Progenitor cell of endocrine pancreas (in vitro differentiated cells): ENCODE measurements around the gene RPTOR. TPM values are rescaled to one million over a fixed set of nuclear protein-coding genes. Genes with fewer than 3 reads are reported as not detected.

ENCODE experiments used
- DNase-seq: peaks from one replicate; pipeline ENCODE4 v3.0.0; 2021; ENCODE audit warnings: low spot score; ENCODE audit not compliant: unreplicated experiment
- H3K27ac Mint-ChIP-seq: 2 replicates; pipeline ENCODE4 v1.8.0; 2021; ENCODE audit warnings: mild to moderate bottlenecking, moderate library complexity, mixed read lengths
- H3K27me3 Mint-ChIP-seq: 2 replicates; pipeline ENCODE4 v1.8.0; 2021; ENCODE audit warnings: mixed read lengths
- H3K36me3 Mint-ChIP-seq: 2 replicates; pipeline ENCODE4 v1.8.0; 2022; ENCODE audit warnings: mixed read lengths; ENCODE audit not compliant: insufficient read depth
- H3K4me1 Mint-ChIP-seq: 2 replicates; pipeline ENCODE4 v1.8.0; 2021; ENCODE audit warnings: low read depth, mixed read lengths
- H3K4me3 Mint-ChIP-seq: 2 replicates; pipeline ENCODE4 v1.8.0; 2021; ENCODE audit warnings: low read depth, mild to moderate bottlenecking, moderate library complexity, mixed read lengths
- H3K9me3 Mint-ChIP-seq: 2 replicates; pipeline ENCODE4 v1.8.0; 2021; ENCODE audit warnings: low read depth, mixed read lengths
- CTCF ChIP-seq: fragments of 200-600 bp; sonication (generic); IDR thresholded peaks from one replicate; pipeline ENCODE4 v1.5.0; 2021; ENCODE audit warnings: antibody characterized with exemption, mild to moderate bottlenecking; ENCODE audit not compliant: unreplicated experiment
- total RNA-seq: library from RNA; stranded (reverse); gene quantifications from 2 replicates; pipeline ENCODE4 v1.2.1, GENCODE V29; 2021

The RPTOR gene
- total RNA-seq, 1 donor from 2014 or later = 40.0 TPM

- Mint-ChIP-seq H3K9me3 (no peaks in the 10 kb centered on the region), H3K36me3 (no peaks in the 10 kb centered on the region), H3K4me1 (peaks cover 7% of the 10 kb centered on the region), H3K27ac (peak overlapping the region; percentile 65), H3K27me3 (peaks cover 16% of the 10 kb centered on the region), H3K4me3 (no peak overlapping the region)
- no peak for DNase-seq
- TF ChIP-seq CTCF = no peak
Measured at GRCh38 chr17:80539022-80539641, 5.5 kb upstream of the RPTOR start.

GRCh38 chr17:80545499-80545826 is 825 bp downstream of the RPTOR start:
- Mint-ChIP-seq H3K27me3 (peaks cover 13% of the 10 kb centered on the region), H3K9me3 (no peaks in the 10 kb centered on the region), H3K27ac (peak overlapping the region; percentile 98), H3K4me1 (peaks cover 16% of the 10 kb centered on the region), H3K36me3 (no peaks in the 10 kb centered on the region), H3K4me3 (peak overlapping the region; percentile 94)
- DNase-seq = no peak
- TF ChIP-seq CTCF = no peak

- DNase-seq = no peak
- Mint-ChIP-seq H3K27me3 (peaks cover 13% of the 10 kb centered on the region), H3K27ac (peak overlapping the region; percentile 98), H3K4me3 (peak overlapping the region; percentile 94), H3K4me1 (peaks cover 16% of the 10 kb centered on the region), H3K9me3 (no peaks in the 10 kb centered on the region), H3K36me3 (no peaks in the 10 kb centered on the region)
- no peak for TF ChIP-seq CTCF
Measured at GRCh38 chr17:80546267-80546666, 1.6 kb downstream of the RPTOR start.

GRCh38 chr17:80552523-80552922 is 7.9 kb downstream of the RPTOR start:
- peaks cover 1% of the 10 kb centered on the region for H3K36me3 Mint-ChIP-seq

GRCh38 chr17:80555266-80555665 is 10.6 kb downstream of the RPTOR start:
- no peak for TF ChIP-seq CTCF
- H3K36me3 Mint-ChIP-seq = peaks cover 3% of the 10 kb centered on the region
- H3K4me1 Mint-ChIP-seq = peaks cover 4% of the 10 kb centered on the region
- no peak for DNase-seq
- no peaks in the 10 kb centered on the region for H3K9me3 Mint-ChIP-seq
- no peak overlapping the region for H3K4me3 Mint-ChIP-seq
- no peak overlapping the region for H3K27ac Mint-ChIP-seq
- H3K27me3 Mint-ChIP-seq = no peaks in the 10 kb centered on the region

More at GRCh38 chr17:80552523-80552922, 7.9 kb downstream of the RPTOR start:
- Mint-ChIP-seq H3K27ac (no peak overlapping the region), H3K27me3 (no peaks in the 10 kb centered on the region), H3K4me3 (no peak overlapping the region), H3K4me1 (peaks cover under 1% of the 10 kb centered on the region), H3K9me3 (no peaks in the 10 kb centered on the region)
- no peak for DNase-seq
- TF ChIP-seq CTCF = no peak
